Karpas-422 (cell line): ENCODE measurements around the gene FBXO45. TPM values are rescaled to one million over a fixed set of nuclear protein-coding genes. Genes with fewer than 3 reads are reported as not detected.
"Not testable (repeated sequence)": the region's sequence is repeated elsewhere in the genome, so short reads cannot be mapped to it uniquely, and the experiment has no call there.

Experiments
- DNase-seq: peaks from one replicate; pipeline ENCODE4 v3.0.0-alpha.2; 2015
- H2AFZ ChIP-seq: fragments of 200-600 bp; sonication (generic); 2 replicates; pipeline ENCODE4 v1.6.1; 2014; ENCODE audit warnings: antibody characterized with exemption, low read length, mixed read lengths
- H3K27ac ChIP-seq: fragments of 200-600 bp; sonication (generic); 2 replicates; pipeline ENCODE4 v1.5.1; 2014; ENCODE audit warnings: mild to moderate bottlenecking, low read length, moderate library complexity
- H3K27me3 ChIP-seq: fragments of 200-600 bp; sonication (generic); 2 replicates; pipeline ENCODE4 v1.6.1; 2014; ENCODE audit warnings: low read length, mixed read lengths
- H3K36me3 ChIP-seq: fragments of 200-600 bp; sonication (generic); 2 replicates; pipeline ENCODE4 v1.6.1; 2014; ENCODE audit warnings: low read length, mixed read lengths; ENCODE audit not compliant: insufficient read depth
- H3K4me1 ChIP-seq: fragments of 200-600 bp; sonication (generic); 2 replicates; pipeline ENCODE4 v1.6.1; 2014; ENCODE audit warnings: mild to moderate bottlenecking, low read length, mixed read lengths
- H3K4me2 ChIP-seq: fragments of 200-600 bp; sonication (generic); 2 replicates; pipeline ENCODE4 v1.6.1; 2014; ENCODE audit warnings: low read length, low read depth, mild to moderate bottlenecking; ENCODE audit not compliant: poor library complexity, severe bottlenecking
- H3K4me3 ChIP-seq: fragments of 200-600 bp; sonication (generic); 2 replicates; pipeline ENCODE4 v1.5.1; 2014; ENCODE audit warnings: mild to moderate bottlenecking, antibody characterized with exemption, low read length, mixed read lengths
- H3K79me2 ChIP-seq: fragments of 200-600 bp; sonication (generic); 2 replicates; pipeline ENCODE4 v1.6.1; 2014; ENCODE audit warnings: mild to moderate bottlenecking, low read length, mixed read lengths
- H3K9ac ChIP-seq: fragments of 200-600 bp; sonication (generic); 2 replicates; pipeline ENCODE4 v1.6.0; 2014; ENCODE audit warnings: low read length
- H3K9me2 ChIP-seq: fragments of 200-600 bp; sonication (generic), shearing (Covaris generic); replicated peaks from 2 replicates; pipeline ENCODE4 v1.6.0; 2014; ENCODE audit warnings: mild to moderate bottlenecking, low read length, moderate library complexity; ENCODE audit not compliant: insufficient read depth
- H3K9me3 ChIP-seq: fragments of 300-700, 200-600 bp; sonication (generic); 2 replicates; pipeline ENCODE4 v1.6.1; 2014; ENCODE audit warnings: low read length, mixed read lengths
- H4K20me1 ChIP-seq: fragments of 200-600 bp; sonication (generic); 2 replicates; pipeline ENCODE4 v1.6.1; 2014; ENCODE audit warnings: mild to moderate bottlenecking, antibody characterized with exemption, low read length, low read depth; ENCODE audit not compliant: insufficient read depth
- total RNA-seq: library from RNA; depleted of rRNA; stranded (reverse); fragments of >200 nt; shearing (Covaris generic); gene quantifications from 2 replicates; pipeline ENCODE4 v1.2.3, GENCODE V29; 2014; ENCODE audit warnings: low replicate concordance; rRNA removed

The FBXO45 gene
- total RNA-seq, result 14.4 and 15.2 TPM in 2 replicates

- Histone ChIP-seq H4K20me1 (no peaks in the 10 kb centered on the region), H2AFZ (peak within 1 kb of the TSS; percentile 53; the same call in 1 of the 2 replicates), H3K27ac (peak within 1 kb of the TSS; percentile 20; the same call in 1 of the 2 replicates), H3K9me3 (no peaks in the 10 kb centered on the region), H3K36me3 (no peaks in the 10 kb centered on the region), H3K27me3 (no peaks in the 10 kb centered on the region), H3K9ac (peak within 1 kb of the TSS; percentile 88), H3K79me2 (peaks cover 78% of the 10 kb centered on the region), H3K4me3 (peak within 1 kb of the TSS; percentile 87), H3K4me1 (peaks cover 42% of the 10 kb centered on the region), H3K9me2 (no peaks in the 10 kb centered on the region), H3K4me2 (peak within 1 kb of the TSS; percentile 94)
- peak; percentile 100 for DNase-seq
Observed at GRCh38 chr3:196568246-196569002, at the start of gene FBXO45, which contains the start of gene WDR53. TSS of gene FBXO45 (plus strand) at chr3:196568660. CDS start at chr3:196568985, 325 bp downstream. TSS of gene WDR53 (minus strand) at chr3:196568554. CDS start at chr3:196561475, 7,079 bp downstream.

DNA sequence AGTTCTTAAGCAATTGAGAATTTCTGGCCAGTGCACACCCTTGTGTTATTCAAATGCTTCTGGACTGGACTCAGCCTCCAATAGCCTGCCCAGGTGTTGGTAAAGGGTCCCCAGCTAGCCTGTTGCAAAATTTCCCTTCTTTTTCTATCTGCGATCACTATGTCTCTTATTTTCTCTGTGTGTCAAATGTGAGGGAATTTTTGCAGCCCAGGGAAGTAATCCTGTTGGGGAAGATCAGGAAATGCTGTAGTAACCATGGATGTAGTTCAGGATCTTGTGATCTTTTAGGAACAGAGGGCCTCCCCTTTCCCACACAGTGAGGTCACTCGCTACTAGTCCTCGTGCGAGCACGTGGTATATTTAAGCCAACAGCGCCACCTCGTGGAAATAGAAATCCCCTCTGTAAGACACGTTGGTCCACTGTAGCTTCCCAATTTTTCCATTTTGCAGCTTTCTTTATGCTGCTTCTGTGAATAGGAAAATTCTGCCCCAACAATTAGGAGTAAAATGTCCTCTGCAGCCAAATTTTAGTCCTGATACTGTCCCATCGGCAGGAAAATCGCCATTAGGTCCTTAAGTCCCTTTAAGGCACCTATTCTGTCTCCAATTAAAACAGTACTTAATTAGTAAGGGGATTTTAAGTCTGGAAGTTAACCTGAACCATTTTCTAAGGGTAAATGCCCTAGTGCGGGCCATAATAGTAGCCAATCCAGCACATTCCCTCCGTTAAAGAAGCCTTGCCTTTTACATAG, 49.3 kb upstream of the FBXO45 start:
- peak; percentile 98 for DNase-seq
- peak overlapping the region; percentile 89 for H3K27ac ChIP-seq
- H3K9me2 ChIP-seq, result no peaks in the 10 kb centered on the region
- no peak overlapping the region for H3K9ac ChIP-seq
- H3K27me3 ChIP-seq, result peaks cover 2% of the 10 kb centered on the region; the same call in 1 of the 2 replicates
- no peak overlapping the region for H3K4me3 ChIP-seq
- H3K9me3 ChIP-seq, result peaks cover 15% of the 10 kb centered on the region
- no peaks in the 10 kb centered on the region for H4K20me1 ChIP-seq
- no peak overlapping the region for H3K4me2 ChIP-seq
- peaks cover 32% of the 10 kb centered on the region for H3K4me1 ChIP-seq
- H3K79me2 ChIP-seq, result no peaks in the 10 kb centered on the region
- H3K36me3 ChIP-seq, result no peaks in the 10 kb centered on the region; the same call in 1 of the 2 replicates
- H2AFZ ChIP-seq, result peak overlapping the region; percentile 24; the same call in 1 of the 2 replicates

DNA sequence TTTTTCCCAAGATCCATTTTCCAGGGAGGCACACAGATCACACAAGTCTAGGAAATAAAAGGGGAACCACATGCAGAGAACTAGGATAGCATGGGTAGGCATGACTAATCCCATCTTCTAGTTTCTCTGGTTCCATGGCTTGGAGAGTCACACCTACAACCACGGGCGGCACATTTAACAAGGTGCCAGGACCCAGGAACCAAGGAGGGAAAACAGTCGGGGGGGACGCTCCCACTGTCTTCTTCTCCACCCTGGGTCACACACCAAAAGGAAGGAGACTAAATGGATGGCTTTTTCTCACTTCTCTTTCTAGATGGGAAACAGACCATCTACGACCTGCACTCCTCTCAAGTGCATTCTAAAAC, 48.8 kb upstream of the FBXO45 start:
- Histone ChIP-seq H2AFZ (no peak overlapping the region), H3K9ac (no peak overlapping the region), H3K79me2 (no peaks in the 10 kb centered on the region), H3K4me2 (no peak overlapping the region), H3K9me3 (peaks cover 15% of the 10 kb centered on the region), H3K27me3 (peaks cover 2% of the 10 kb centered on the region; the same call in 1 of the 2 replicates), H3K4me1 (peaks cover 32% of the 10 kb centered on the region), H3K27ac (no peak overlapping the region), H4K20me1 (no peaks in the 10 kb centered on the region), H3K9me2 (no peaks in the 10 kb centered on the region), H3K4me3 (no peak overlapping the region), H3K36me3 (no peaks in the 10 kb centered on the region; the same call in 1 of the 2 replicates)
- DNase-seq, result peak; percentile 61

- H3K9me2 ChIP-seq, H3K27me3 ChIP-seq, DNase-seq, H3K9ac ChIP-seq, H3K4me2 ChIP-seq, H4K20me1 ChIP-seq, H3K4me3 ChIP-seq, H3K79me2 ChIP-seq, H3K36me3 ChIP-seq, H3K27ac ChIP-seq, H2AFZ ChIP-seq: not testable (repeated sequence)
- peaks cover 26% of the 10 kb centered on the region for H3K4me1 ChIP-seq
- H3K9me3 ChIP-seq, result peaks cover 15% of the 10 kb centered on the region
Observed at GRCh38 chr3:196521291-196521690, 47.2 kb upstream of the FBXO45 start.

- Histone ChIP-seq H3K36me3 (no peaks in the 10 kb centered on the region; the same call in 1 of the 2 replicates), H3K27me3 (peaks cover 2% of the 10 kb centered on the region; the same call in 1 of the 2 replicates), H3K9me2 (no peaks in the 10 kb centered on the region), H4K20me1 (no peaks in the 10 kb centered on the region), H3K4me2 (no peak overlapping the region), H3K4me1 (peaks cover 14% of the 10 kb centered on the region), H3K4me3 (no peak overlapping the region), H2AFZ (no peak overlapping the region; the same call in 1 of the 2 replicates), H3K9me3 (peaks cover 15% of the 10 kb centered on the region), H3K79me2 (no peaks in the 10 kb centered on the region), H3K27ac (no peak overlapping the region), H3K9ac (no peak overlapping the region)
- no peak for DNase-seq
Observed at GRCh38 chr3:196523841-196524240, 44.6 kb upstream of the FBXO45 start.

GRCh38 chr3:196524527-196524926, 43.9 kb upstream of the FBXO45 start:
- H3K9me3 ChIP-seq, result peaks cover 13% of the 10 kb centered on the region

DNA sequence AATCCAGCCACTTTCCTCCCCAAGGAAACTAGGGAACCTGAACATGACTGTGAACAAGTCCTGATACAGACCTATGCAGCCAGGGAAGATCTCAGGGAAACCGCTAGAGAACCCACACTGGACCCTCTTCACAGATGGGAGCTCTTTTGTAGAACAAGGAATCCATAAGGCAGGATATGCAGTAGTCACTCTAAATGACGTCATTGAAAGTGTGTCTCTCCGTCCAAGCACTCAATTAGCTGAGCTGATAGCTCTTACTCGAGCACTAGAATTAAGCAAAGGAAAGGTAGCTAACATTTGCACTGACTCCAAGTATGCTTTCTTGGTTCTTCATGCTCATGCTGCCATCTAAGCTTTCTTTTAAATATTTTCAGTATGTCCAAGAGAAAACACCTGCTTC, 43.3 kb upstream of the FBXO45 start:
- peaks cover 7% of the 10 kb centered on the region for H3K9me3 ChIP-seq
- H2AFZ ChIP-seq, result no peak overlapping the region
- H3K79me2 ChIP-seq, result no peaks in the 10 kb centered on the region
- H4K20me1 ChIP-seq, result no peaks in the 10 kb centered on the region
- H3K4me2 ChIP-seq, result no peak overlapping the region
- H3K4me3 ChIP-seq, result no peak overlapping the region
- peaks cover 16% of the 10 kb centered on the region for H3K4me1 ChIP-seq
- H3K27me3 ChIP-seq, result peaks cover 2% of the 10 kb centered on the region; the same call in 1 of the 2 replicates
- DNase-seq, result no peak
- no peak overlapping the region for H3K27ac ChIP-seq
- H3K9me2 ChIP-seq, result no peaks in the 10 kb centered on the region
- H3K9ac ChIP-seq, result no peak overlapping the region
- H3K36me3 ChIP-seq, result no peaks in the 10 kb centered on the region; the same call in 1 of the 2 replicates

More at GRCh38 chr3:196524527-196524926, 43.9 kb upstream of the FBXO45 start:
- Histone ChIP-seq H2AFZ (no peak overlapping the region), H3K36me3 (no peaks in the 10 kb centered on the region; the same call in 1 of the 2 replicates), H3K27ac (no peak overlapping the region), H3K27me3 (peaks cover 2% of the 10 kb centered on the region; the same call in 1 of the 2 replicates), H3K4me1 (peaks cover 16% of the 10 kb centered on the region), H3K79me2 (no peaks in the 10 kb centered on the region), H3K9ac (no peak overlapping the region), H3K4me3 (no peak overlapping the region), H4K20me1 (no peaks in the 10 kb centered on the region), H3K4me2 (no peak overlapping the region), H3K9me2 (no peaks in the 10 kb centered on the region)
- peak; percentile 58 for DNase-seq
